HepG2 (cell line): ENCODE measurements around the gene IZUMO4. TPM values are rescaled to one million over a fixed set of nuclear protein-coding genes. Genes with fewer than 3 reads are reported as not detected.
A peak's percentile ranks its signal among the peaks of the same experiment; 100 is the strongest.

ENCODE experiments used
- ATAC-seq: fragments of 200-7000 bp; cut with Tn5 transposase; 3 replicates; pipeline ENCODE4 v1.9.1; 2020; ENCODE audit warnings: mild to moderate bottlenecking, moderate library complexity
- BruUV-seq: library from RNA; stranded (reverse); fragments of 400-500 nt; replicated peaks from 2 replicates; lab custom pipeline; 2021; lab: Mats Ljungman, UMichigan
- CTCF ChIA-PET: fragments of 300-600 bp; formaldehyde crosslinking; extraction: SDS; loops from one replicate; lab custom pipeline; 2021; ENCODE audit warnings: low total read pairs, inconsistent platforms, low intra/inter-chr PET ratio; lab: Yijun Ruan, JAX
- POLR2A ChIA-PET: fragments of 350-600 bp; sonication (Branson Sonifier 250); formaldehyde crosslinking; loops from one replicate; lab custom pipeline; 2020; ENCODE audit warnings: antibody characterized with exemption, inconsistent platforms; lab: Yijun Ruan, JAX
- DNase-seq: peaks from one replicate; pipeline ENCODE4 v3.0.0-alpha.2; 2015; ENCODE audit warnings: low spot score
- FAIRE-seq: peaks from 3 replicates; lab custom pipeline; 2011; peaks lifted over from hg19 to GRCh38; lab: Jason Lieb, UNC
- H2AFZ ChIP-seq: one replicate; pipeline ENCODE4 v1.6.1; 2011; ENCODE audit warnings: low read length, inconsistent platforms
- H3K27ac ChIP-seq: fragments of 300-600 bp; 3 replicates; pipeline ENCODE4 v1.8.0; 2011; ENCODE audit warnings: mixed run types, mild to moderate bottlenecking, mixed read lengths, low read length, inconsistent platforms; ENCODE audit not compliant: insufficient read depth; ENCODE audit errors: extremely low read length
- H3K27me3 ChIP-seq, 2 experiments: fragments of 200-600 bp in 1 of 2; 2 replicates in 1 of 2; 3 replicates in 1 of 2; pipeline versions ENCODE4 v1.6.0 to v1.8.0; 2011; ENCODE audit warnings: low read length in 2 of 2, mild to moderate bottlenecking in 2 of 2, moderate library complexity in 2 of 2, inconsistent platforms in 1 of 2; ENCODE audit not compliant: insufficient read depth in 2 of 2, control insufficient read depth in 1 of 2
- H3K36me3 ChIP-seq, 2 experiments: fragments of 200-600 bp in 1 of 2; replicated peaks in 1 of 2; 2 replicates in 1 of 2; 3 replicates in 1 of 2; pipeline versions ENCODE4 v1.5.1 to v1.8.0; 2011; ENCODE audit warnings: low read length in 2 of 2, inconsistent platforms in 1 of 2; ENCODE audit not compliant: insufficient read depth in 2 of 2, control insufficient read depth in 1 of 2
- H3K4me1 ChIP-seq: 2 replicates; pipeline ENCODE4 v1.5.1; 2012; ENCODE audit warnings: low read length, inconsistent platforms; ENCODE audit not compliant: insufficient read depth
- H3K4me2 ChIP-seq: 2 replicates; pipeline ENCODE4 v1.6.0; 2011; ENCODE audit warnings: low read depth, low read length, inconsistent platforms
- H3K4me3 ChIP-seq, 3 experiments: fragments of 200-600 bp in 1 of 3; sonication (generic), shearing (Covaris generic) in 1 of 3; replicated peaks in 1 of 3; 2 replicates each; pipeline ENCODE4 v1.5.1; 2011 to 2016; ENCODE audit warnings: low read length in 3 of 3, inconsistent platforms in 2 of 3, low read depth in 2 of 3, mild to moderate bottlenecking in 2 of 3, control low read depth in 1 of 3, mixed read lengths in 1 of 3; ENCODE audit not compliant: insufficient read depth in 1 of 3
- H3K79me2 ChIP-seq: one replicate; pipeline ENCODE4 v1.6.1; 2011; ENCODE audit warnings: low read length, inconsistent platforms; ENCODE audit not compliant: insufficient read depth
- H3K9ac ChIP-seq: 2 replicates; pipeline ENCODE4 v1.6.0; 2011; ENCODE audit warnings: mild to moderate bottlenecking, low read depth, low read length, inconsistent platforms; ENCODE audit not compliant: insufficient read depth
- H3K9me3 ChIP-seq: 2 replicates; pipeline ENCODE4 v1.5.1; 2012; ENCODE audit warnings: mild to moderate bottlenecking, low read length
- H4K20me1 ChIP-seq: 2 replicates; pipeline ENCODE4 v1.6.0; 2011; ENCODE audit warnings: inconsistent platforms, mild to moderate bottlenecking, low read length, moderate library complexity; ENCODE audit not compliant: insufficient read depth
- AGO2 ChIP-seq: fragments of 200-400 bp; formaldehyde crosslinking; optimal IDR thresholded peaks from 2 replicates; pipeline ENCODE3; 2017; ENCODE audit warnings: mild to moderate bottlenecking, low read depth, low read length, moderate library complexity
- ISL2 ChIP-seq: sonication (generic); formaldehyde crosslinking; IDR thresholded peaks from 2 replicates; pipeline ENCODE4 v1.5.0; 2020; ENCODE audit warnings: missing genetic modification reagents
- ZFP36L2 ChIP-seq: sonication (generic); formaldehyde crosslinking; IDR thresholded peaks from 2 replicates; pipeline ENCODE4 v1.4.0; 2020; ENCODE audit warnings: missing genetic modification reagents
- ZNF17 ChIP-seq: sonication (generic); formaldehyde crosslinking; IDR thresholded peaks from 2 replicates; pipeline ENCODE4 v1.5.0; 2020; ENCODE audit warnings: mild to moderate bottlenecking, missing genetic modification reagents
- ZNF225 ChIP-seq: sonication (generic); formaldehyde crosslinking; IDR thresholded peaks from 2 replicates; pipeline ENCODE4 v1.4.0; 2020; ENCODE audit warnings: mild to moderate bottlenecking, missing genetic modification reagents
- ZNF264 ChIP-seq: sonication (generic); formaldehyde crosslinking; IDR thresholded peaks from 2 replicates; pipeline ENCODE4 v1.4.0; 2020; ENCODE audit warnings: missing genetic modification reagents
- WGBS: methylation state at CpG from one replicate; pipeline ENCODE4 v1.1.6; 2017; ENCODE audit warnings: low lambda C conversion rate; 5-methylcytosine and 5-hydroxymethylcytosine counted together
- in situ Hi-C: cut with HindIII; loops from 2 replicates; pipeline ENCODE4 v1.10.0; 2017; ENCODE audit warnings: low pct_unique_long_range_greater_than_20kb; ENCODE audit not compliant: extremely low pct_ligation_motif_present
- intact Hi-C: fragments of 100-400 bp; cut with micrococcal nuclease; formaldehyde crosslinking; loops from one replicate; pipeline ENCODE4 v1.10.0; 2022; ENCODE audit not compliant: unreplicated experiment
- polyA plus RNA-seq, 8 experiments: library from polyadenylated mRNA; depleted of rRNA in 3 of 8; stranded (reverse) in 7 of 8; unstranded in 1 of 8; fragments of >200 nt; fragmentation: Illumina TruSeq in 4 of 8; extraction: Trizol in 4 of 8; gene quantifications; 2 replicates each; pipeline versions ENCODE4 v1.2.1 to v1.2.3, GENCODE V29; 2011 to 2016; ENCODE audit warnings: low read depth in 4 of 8, missing spikeins in 1 of 8, mixed read lengths in 1 of 8; ENCODE audit not compliant: insufficient read depth in 1 of 8
- total RNA-seq, 5 experiments: library from RNA; depleted of rRNA; stranded (reverse); fragments of >200 nt; fragmentation: Illumina TruSeq; extraction: Trizol; gene quantifications; 2 replicates each; pipeline ENCODE4 v1.2.3, GENCODE V29; 2016; ENCODE audit warnings: low read depth in 1 of 5
- TF ChIP-seq, protein P1 (sequence below): sonication (generic); formaldehyde crosslinking; IDR thresholded peaks from 2 replicates; pipeline ENCODE4 v1.5.1; 2020; ENCODE audit warnings: missing genetic modification reagents, mild to moderate bottlenecking, borderline replicate concordance

The IZUMO4 gene
- total and polyA plus RNA-seq, 2 of the 13 experiments (the other 11 are each of a cell fraction or from before 2014, with no cell fraction given) = 0.77 to 3.9 TPM

DNA sequence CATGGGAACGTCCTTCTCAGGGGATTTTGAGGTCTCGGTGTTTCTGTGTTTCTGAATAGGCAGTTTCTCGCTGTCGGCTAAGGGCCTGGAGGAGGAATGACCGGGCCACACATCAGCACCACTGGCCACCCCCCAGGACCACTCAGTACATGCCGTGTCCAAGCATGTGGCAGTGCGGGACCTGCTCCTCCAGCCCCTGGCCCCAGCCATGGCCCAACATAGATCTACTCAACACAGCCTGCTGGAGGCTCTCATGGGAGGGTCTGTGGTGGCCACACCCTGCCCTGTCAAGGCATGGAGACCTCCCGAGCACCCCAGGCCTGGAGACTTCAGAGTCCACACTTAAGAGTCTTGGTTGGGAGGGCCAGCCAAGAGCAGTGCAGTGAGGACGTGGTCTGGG is 17.5 kb downstream of the IZUMO4 start (continued):
- TF ChIP-seq ZNF264 = no peak

DNA sequence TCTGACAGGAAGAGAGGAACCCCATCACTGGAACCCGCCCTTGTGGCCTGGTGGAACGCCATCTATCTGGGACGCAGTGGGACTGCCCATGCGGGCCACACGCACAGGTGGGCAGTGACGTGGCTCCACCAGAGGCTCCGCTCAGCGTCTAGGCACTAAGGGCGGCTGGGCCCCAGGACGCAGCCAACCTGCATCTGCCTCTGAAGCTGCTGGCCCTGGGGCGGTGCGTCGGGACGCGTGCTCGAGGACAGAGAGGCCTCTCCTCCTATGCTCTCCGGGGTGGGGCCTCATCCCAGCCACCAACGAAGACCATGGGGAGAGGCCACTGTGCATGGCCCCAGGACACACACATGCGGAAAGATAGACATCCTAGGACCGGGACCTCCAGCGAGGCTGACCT is 18.1 kb downstream of the IZUMO4 start:
- no peak overlapping the region for H3K9ac ChIP-seq
- no peaks in the 10 kb centered on the region for H3K4me1 ChIP-seq
- H3K27me3 ChIP-seq = no peaks in the 10 kb centered on the region
- no peak for ATAC-seq
- POLR2A ChIA-PET = interaction anchor here (0.6 kb wide), 1 partner anchor 32 kb away, joined by 4 read pairs; no protein-coding TSS in a partner anchor
- no peak for FAIRE-seq
- no TSS peak for BruUV-seq
- H3K27ac ChIP-seq = no peak overlapping the region
- 93% methylated on average over 7 of the region's 21 CpGs for WGBS
- no peak for DNase-seq
- no peak overlapping the region for H3K4me3 ChIP-seq
- H2AFZ ChIP-seq = no peak overlapping the region
- intact Hi-C loops (no loop called here), in situ Hi-C loops (no loop called here)
- CTCF ChIA-PET = no interaction called here
- TF ChIP-seq ZNF225 (CRISPR knock-in tag) = no peak
- peak; percentile 33 for TF ChIP-seq AGO2
- no peaks in the 10 kb centered on the region for H3K79me2 ChIP-seq
- H3K4me2 ChIP-seq = no peak overlapping the region
- no peaks in the 10 kb centered on the region for H3K9me3 ChIP-seq
- H4K20me1 ChIP-seq = 0 out of 2 replicates have a peak, but pooled peaks cover 2% of the 10 kb centered on the region
- H3K36me3 ChIP-seq = peaks cover 60 to 92% of the 10 kb centered on the region in 2 experiments

DNA sequence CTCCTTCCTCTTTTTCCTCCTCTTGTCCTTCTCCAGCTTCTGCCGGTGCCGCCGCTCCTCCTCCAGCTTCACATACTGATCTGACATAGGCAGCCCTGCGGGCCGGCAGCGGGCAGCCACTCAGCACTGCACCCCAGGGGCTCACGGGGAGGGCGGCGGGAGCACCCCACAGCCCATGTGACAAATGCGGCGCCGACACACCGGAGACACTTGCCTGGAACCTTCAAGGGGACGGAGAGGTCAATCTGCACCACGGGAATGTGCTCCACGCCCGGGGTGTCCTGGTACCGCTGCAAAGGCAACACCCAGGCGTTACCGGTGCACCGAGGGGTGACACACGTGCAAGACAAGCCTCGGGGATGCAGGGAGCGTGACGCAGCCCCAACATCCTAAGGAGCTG is 18.6 kb downstream of the IZUMO4 start:
- intact Hi-C loops = no loop called here

More for the DNA sequence above, 18.6 kb downstream of the IZUMO4 start:
- ATAC-seq (no peak), DNase-seq (no peak)
- Histone ChIP-seq H3K4me2 (no peak overlapping the region), H3K79me2 (no peaks in the 10 kb centered on the region), H2AFZ (no peak overlapping the region), H3K9ac (no peak overlapping the region), H4K20me1 (0 out of 2 replicates have a peak, but pooled peaks cover 2% of the 10 kb centered on the region)
- 95% methylated on average over 18 of the region's 25 CpGs for WGBS
- BruUV-seq = no TSS peak
- CTCF ChIA-PET = no interaction called here
- in situ Hi-C loops = no loop called here
- TF ChIP-seq AGO2 (peak; percentile 30), ZFP36L2 (no peak), ZNF17 (CRISPR knock-in tag) (no peak), ISL2 (CRISPR knock-in tag) (no peak)
- TF ChIP-seq, protein P1, sequence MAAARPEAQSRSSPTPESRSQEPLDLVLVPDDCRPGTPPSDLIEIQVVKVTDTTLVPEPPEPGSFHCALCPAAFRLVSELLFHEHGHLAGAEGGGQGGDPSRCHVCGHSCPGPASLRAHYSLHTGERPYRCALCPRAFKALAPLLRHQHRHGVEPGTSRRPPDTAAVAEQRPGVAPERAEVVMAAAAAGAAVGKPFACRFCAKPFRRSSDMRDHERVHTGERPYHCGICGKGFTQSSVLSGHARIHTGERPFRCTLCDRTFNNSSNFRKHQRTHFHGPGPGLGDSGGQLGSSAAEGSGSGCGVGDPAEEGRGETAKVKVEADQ = no peak
- TF ChIP-seq, all 625 proteins: peak for 1
- Histone ChIP-seq H3K4me1 (no peaks in the 10 kb centered on the region), H3K27me3 (no peaks in the 10 kb centered on the region), H3K4me3 (no peak overlapping the region), H3K27ac (no peak overlapping the region), H3K36me3 (peaks cover 59 to 92% of the 10 kb centered on the region in 2 experiments), H3K9me3 (no peaks in the 10 kb centered on the region)
- no peak for FAIRE-seq
- POLR2A ChIA-PET = interaction anchor here (0.6 kb wide), 1 partner anchor 31 kb away, joined by 4 read pairs; no protein-coding TSS in a partner anchor
